ENCODE measurements around the gene RNF2.
A peak's percentile ranks its signal among the peaks of the same experiment; 100 is the strongest.
"Not testable (repeated sequence)": the region's sequence is repeated elsewhere in the genome, so short reads cannot be mapped to it uniquely, and the experiment has no call there.

RNF2 gene

DNA sequence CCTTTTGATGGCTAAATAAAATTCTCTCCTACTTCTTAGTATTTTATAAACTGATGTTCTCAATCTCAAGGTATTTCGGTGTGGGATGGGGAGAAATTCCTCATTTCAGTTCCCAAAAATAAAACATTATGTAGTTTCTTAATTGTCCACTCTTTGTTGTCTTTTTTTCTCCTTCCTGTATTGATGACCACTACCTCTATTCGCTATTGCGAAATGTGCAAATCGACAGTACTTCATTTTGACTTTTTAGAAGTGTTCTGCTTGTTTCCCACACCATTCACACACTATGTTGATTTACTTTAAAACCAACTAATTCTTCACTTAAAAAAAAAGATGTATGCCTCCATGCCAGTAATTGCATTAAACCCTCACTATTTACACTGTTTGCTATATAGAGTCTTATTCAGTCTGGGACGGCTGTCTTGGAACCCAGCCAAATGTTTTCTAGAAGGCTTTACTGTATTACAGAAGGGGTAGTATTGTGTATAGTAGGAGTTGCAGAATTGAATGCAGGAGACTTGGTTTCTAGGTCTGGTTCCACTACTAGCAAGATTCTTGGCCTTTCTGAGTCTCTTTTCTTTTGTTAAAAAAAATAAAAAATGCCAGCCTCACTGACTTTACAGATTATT, 5.6 kb downstream of the RNF2 start:
- no peak for DNase-seq (ENCODE audit: low read depth)

DNA sequence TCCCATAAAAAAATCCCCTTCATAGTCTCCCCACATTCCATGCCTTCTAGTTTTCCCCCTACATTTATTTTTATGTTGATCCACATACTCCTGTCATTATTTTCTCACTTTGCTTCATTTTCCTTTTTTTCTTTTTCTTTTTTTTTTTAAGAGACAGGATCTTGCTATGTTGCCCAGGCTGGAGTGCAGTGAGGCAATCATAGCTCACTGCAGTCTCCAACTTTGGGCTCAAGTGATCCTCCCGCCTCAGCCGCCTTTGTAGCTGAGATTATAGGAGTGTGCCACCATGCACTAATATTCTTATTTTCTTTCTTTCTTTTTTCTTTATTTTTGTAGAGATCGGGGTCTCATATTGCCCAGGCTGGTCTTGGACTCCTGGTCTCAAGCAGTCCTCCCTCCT, 7.8 kb downstream of the RNF2 start:
- DNase-seq (ENCODE audit: low read depth) = no peak

DNA sequence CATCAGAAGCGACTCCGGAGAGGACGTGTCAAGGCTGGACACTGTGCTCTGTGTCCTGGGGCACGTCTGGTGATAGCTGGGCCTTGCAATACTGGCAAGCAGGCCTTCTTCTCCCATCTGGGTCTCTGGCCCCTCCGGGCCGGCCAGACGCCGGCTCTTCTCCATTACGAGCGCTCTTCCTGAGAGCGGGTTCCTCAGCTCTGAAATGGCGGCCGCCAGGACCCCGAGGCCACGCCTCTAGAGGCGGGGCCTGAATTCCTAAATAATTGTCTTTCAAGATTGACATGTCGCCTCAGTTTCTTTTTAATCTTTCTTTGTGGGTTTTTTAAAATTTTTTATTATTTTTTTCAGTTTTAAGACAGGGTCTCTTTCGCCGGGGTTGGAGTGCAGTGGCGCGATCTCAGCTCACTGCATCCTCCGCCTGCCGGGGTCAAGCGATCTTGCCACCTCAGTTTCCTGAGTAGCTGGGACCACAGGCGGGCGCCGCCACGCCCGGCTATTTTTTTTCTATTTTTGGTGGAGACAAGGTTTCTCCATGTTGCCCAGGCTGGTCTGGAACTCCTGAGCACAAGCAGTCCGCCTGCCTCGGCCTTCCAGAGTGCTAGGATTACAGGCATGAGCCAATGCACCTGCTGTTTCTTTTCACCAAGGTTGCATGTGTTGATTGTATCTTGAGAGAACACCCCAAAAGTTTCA, 9.2 kb downstream of the RNF2 start:
- no peak for DNase-seq (ENCODE audit: low read depth)

DNA sequence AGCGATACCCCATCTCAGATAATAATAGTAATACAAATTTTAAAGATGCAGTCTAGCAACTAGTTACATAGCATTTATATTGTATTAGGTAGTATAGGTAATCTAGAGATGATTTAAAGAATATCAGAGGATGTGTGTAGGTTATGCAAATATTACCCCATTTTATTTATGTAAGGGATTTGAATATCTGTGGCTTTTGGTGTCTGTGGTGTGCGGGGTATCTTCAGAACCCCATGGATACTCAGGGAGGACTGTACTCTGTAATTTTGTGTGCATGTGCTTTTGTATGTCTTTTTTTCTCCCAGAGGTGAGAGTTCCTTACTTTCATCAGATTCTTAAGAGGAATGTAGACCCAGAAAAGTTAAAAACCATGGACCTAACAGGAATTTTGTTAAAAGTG, 12.8 kb downstream of the RNF2 start:
- no peak for DNase-seq (ENCODE audit: low read depth)

DNA sequence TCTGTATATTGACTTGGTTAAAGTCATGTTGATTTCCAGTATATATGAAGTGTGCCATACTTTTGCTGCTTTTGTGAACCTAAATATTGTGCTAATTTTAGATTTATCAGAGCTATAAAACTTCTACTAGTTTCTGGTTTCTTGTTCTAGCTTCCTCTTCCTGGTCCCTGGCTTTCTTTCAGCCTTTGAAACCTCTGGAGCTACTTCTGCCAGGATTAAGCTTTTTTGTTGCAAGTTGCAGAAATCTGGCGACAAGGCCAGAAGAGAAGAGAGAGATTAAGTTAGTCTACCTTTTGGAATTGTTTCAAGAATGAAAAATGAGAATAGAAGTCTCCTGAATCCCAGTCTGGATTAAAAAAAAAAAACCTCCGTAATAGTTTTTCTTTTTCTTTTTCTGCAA, 13.5 kb downstream of the RNF2 start:
- DNase-seq (ENCODE audit: low read depth) = no peak

DNA sequence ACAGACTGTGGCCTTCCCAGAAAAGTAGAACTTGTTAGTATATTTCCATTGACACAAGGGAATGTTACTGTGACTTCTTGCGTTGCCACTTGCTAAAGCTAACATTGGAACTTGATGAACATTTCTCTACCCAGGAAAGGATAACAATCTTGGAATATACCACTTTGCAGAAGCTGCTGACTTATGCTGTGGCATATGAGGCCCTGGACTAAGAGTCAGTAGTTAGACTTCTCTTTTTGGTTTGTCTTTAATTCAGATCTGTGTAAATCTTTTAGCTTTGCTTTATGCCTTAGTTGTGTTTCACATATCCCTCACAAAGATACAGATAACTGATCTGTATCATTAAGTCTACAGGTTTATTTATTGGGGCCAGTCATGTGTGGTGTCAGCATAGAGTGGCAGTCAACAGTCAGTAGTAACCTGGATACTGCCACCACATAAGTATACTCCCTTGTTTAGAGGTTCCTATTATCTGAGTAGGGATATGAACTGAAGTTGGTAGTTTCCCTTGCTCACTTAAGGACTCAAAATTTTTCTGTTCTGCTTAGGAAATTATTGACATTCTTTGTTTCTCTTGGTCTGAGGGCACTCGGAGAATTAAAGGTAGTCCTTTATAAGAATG, 14.7 kb downstream of the RNF2 start:
- no peak for DNase-seq (ENCODE audit: low read depth)

DNA sequence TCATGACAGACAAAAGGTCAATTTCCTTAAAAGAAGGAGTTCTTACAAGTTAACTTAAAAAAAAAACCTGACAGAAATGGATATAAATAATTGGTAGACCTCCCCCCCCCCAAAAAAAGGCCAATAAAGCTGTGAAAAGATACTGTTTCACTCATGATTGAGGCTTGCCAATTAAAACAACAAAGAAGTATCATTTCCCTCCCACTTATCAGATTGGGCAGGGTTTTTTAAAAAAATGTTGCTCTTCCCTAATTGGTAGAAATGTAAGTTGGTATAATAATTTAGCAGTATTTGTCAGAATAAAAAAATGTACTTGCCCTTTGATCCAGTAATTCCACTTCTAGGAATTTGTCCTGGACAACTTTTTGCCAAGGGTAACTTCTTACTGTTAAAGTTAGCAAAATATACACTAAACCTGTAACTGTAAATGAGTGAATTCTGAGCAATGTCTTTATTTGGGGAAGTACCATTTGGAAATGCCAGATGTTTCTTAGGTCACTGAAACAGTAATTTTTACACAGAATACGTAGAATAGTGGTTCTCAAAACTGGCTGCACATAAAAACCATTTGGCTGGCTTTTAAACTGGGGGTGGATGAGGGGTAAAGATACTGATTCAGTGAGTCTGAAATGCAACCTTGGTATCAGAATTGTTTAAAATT, 17.5 kb downstream of the RNF2 start:
- peak; percentile 14 for DNase-seq (ENCODE audit: low read depth)

DNA sequence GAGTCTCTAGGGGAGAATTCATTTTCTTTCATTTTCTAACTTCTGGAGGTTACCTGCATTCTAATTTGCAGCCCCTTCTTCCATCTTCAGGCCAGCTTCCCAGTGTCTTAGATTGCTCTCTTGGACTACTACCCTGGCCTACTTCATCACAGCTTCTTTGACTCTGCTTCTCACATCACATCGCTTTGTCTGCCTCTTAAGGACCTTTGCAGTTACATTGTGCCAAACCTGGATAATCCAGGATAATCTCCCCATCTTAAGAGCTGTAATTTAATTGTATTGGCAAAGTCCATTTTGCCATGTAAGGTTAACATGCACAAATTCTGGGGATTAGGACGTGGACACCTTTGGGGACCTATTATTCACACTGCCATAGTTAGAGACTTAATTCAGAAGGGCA, 18.4 kb downstream of the RNF2 start:
- no peak for DNase-seq (ENCODE audit: low read depth)

DNA sequence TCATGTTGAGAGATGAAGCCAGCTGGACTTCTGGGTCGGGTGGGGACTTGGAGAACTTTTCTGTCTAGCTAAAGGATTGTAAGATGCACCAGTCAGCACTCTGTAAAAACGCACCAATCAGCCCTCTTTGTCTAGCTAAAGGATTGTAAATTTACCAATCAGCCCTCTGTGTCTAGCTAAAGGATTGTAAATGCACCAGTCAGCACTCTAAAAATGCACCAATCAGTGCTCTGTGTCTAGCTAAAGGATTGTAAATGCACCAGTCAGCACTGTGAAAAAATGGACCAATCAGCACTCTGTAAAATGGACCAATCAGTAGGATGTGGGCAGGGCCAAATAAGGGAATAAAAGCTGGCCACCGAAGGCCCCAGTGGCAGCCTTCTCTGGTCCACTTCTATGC, 19.6 kb downstream of the RNF2 start:
- DNase-seq (ENCODE audit: low read depth) = not testable (repeated sequence)

DNA sequence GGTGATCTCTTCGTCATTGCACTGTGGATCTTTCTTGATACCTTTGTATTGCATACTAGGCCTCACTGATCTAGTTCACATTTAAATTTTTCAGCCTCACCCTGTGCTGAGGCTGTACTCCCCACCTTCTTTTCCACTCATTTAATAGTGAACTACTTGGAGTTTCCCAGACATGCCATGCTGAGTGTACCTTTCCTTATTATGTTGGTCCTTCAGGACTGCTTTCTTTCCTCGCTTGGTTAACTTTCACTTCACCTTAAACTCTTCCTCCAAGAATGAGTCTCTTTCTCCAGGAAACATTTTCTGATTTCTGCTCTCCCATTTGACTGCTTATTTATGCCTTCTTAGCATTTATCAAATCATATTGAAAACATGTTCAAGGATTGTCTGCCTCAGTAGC, 20.8 kb downstream of the RNF2 start:
- DNase-seq (ENCODE audit: low read depth) = no peak

DNA sequence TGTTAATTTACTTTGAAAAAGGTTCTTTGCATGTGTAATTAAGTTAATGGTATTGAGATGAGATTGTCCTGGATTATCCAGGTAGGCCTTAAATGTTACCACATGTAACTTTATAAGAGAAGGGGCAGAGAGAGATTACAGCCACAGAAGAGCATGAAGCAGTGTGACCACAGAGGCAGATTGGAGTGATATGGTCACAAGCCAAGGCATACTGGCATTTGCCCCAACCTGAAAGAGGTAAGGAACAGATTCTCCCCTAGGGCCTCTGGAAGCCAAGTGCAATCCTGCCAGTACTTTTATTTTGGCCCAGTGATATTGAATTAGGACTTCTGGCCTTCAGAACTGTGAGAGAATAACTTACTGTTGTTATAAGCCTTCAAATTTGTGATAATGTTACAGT, 23.0 kb downstream of the RNF2 start:
- no peak for DNase-seq (ENCODE audit: low read depth)

DNA sequence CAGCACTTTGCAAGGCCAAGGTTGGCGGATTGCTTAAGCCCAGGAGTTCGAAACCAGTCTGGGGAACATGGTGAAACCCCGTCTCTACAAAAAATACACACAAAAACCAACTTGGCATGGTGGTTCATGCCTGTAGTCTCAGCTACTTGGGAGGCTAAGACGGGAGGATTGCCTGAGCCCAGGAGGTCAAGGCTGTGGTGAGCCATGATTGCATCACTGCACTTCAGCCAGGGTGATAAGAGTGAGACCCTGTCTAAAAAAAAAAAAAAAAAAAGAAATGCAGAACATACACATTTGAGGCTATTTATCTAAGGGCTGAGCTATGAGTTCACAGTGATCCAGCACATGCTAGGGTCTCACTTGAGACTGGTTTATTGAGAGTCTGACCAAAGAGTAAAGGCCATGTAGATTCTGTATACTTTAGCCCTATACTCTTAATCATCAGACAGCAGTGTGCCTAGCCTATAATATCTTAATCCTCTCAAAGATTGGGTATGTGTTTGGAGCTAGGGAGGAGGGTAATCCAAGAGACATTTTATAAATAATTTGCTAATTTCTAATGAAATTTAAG, 23.9 kb downstream of the RNF2 start:
- DNase-seq (ENCODE audit: low read depth) = no peak

DNA sequence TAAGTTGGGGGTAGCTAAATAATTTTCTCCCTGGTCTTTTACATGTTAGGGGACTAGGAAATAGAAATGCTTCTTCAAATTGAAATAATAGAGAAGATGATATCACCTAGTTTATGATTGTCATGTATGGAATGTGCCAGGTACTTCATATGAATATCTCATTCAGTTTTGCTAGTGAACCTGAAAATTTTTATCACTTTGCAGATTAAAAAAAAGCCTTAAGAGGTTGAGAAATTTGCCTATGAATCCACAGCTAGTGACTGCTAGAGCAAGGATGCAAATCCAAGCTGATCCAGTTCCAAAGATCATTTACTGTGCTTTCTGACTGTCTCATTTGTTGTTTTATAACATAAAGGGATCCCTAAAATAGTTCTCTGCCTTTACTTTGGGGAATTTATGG, 24.7 kb downstream of the RNF2 start:
- DNase-seq (ENCODE audit: low read depth) = no peak

DNA sequence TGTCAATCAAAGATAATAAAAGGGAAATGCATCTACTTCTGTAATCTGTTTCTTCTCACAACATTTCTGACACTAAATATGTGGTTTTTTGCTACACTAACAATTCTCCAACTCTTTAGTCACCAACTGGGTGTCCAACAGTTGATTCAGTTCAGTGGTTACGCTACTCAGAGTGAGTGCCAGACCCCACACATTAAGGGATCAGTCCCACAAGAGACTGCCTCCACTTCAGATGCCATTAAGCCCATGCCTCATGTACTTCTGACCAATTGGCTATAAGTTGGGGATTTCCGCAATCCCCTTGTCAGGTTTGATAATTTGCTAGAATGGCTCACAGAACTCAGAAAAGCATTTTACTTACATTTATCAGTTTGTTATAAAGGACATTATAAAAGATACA, 28.4 kb downstream of the RNF2 start:
- DNase-seq (ENCODE audit: low read depth) = no peak

DNA sequence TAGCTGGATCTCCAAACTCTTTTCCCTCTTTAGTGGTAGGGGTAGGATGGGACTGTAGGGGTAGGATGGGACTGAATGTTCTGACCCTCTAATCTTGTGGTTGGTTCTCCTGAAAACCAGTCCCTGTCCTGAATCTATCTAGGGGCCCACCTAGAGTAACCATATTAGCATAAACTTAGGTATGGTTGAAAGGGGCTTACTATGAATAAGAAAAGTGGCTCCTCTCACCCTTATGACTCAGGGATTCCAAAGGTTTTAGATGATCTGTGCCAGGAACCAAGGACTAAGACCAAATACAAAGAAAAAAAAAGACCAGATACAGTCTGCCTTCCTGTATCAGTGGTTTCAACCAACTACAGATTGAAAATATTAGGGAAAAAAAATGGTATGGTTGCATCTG, 28.9 kb downstream of the RNF2 start:
- DNase-seq (ENCODE audit: low read depth) = peak; percentile 19

DNA sequence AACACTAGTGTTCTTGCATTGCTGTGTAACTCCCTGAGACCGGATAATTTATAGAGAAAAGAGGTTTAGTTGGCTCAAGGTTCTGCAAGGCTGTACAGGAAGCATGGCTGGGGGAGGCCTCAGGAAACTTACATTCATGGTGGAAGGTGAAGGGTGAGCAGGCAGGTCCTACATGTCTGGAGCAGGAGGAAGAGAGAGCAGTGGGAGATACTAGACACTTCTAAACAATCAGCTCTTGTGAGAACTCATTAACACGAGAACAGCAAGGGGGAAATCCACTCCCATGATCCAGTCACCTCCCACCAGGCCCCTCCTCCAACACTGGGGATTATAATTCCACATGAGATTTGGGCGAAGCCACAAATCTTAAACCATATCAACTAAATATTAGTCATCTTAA, 30.1 kb downstream of the RNF2 start:
- DNase-seq (ENCODE audit: low read depth) = no peak

DNA sequence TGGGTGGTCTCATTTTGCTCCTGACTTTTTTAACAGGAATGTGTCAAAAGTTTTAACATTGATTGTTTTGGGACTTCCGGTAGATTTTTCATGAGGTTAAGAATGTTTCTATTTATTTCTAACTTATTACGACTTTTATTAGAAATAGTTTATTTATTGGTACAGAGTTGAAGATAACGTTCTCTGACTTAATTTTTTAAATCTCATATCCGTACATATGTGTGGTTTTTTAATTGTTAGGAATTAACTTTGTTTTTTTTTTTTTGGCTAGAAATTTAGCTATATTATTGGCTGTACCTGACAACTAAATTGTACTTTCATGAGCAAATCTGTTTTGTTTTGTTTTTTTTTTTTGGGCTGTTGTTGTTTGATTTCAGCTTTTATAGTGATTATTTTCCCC, 32.0 kb downstream of the RNF2 start:
- no peak for DNase-seq (ENCODE audit: low read depth)

DNA sequence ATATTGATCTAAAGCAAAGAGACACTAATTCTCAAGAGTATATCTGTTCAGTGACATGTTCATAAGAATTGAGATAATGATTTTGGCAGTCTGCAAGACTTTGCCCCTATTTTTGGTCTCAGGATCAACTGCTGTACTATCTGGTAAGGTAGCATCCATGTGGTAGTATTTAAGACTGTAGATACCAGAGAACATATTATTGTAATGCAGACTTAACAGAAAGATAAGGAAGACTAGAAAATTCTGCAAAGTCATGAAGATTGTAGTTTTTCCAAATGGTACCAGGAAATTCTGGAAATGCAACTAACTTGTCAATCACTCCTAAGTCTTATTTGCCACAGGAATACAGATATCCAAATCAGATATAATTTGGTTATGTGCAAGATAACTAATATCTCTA, 35.1 kb downstream of the RNF2 start:
- no peak for DNase-seq (ENCODE audit: low read depth)

DNA sequence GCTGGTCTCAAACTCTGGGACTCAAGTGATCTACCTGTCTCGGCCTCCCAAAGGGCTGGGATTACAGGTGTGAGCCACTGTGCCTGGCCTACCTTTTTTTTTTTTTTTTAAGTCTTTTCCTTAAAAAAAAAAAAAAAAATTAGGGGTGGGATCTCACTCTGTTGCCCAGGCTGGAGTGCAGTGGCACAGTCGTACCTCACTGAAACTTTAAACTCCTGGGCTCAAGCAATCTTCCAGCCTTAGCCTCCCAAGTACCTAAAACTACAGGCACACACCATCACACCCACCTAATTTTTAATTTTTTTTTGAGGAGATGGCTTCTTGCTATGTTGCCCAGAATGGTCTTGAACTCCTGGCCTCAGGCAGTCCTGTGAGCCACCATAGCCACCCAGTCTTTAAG, 38.5 kb downstream of the RNF2 start:
- DNase-seq (ENCODE audit: low read depth) = no peak

DNA sequence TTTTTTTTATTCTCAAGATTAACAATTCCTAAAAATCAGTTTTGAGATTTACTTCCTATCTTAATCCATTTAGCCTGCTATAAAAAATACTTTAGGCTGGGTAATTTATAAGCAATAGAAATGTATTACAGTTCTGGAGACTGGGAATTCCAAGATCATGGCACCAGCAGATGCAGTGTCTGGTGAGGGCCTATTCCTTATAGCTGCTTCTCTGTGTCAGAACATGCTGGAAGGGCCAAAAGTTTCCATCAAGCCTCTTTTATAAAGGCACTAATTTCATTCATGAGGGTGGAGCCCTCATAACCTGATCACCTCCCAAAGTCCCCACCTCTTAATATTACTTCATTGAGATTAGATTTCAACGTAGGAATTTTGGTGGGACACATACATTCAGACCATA, 41.7 kb downstream of the RNF2 start:
- no peak for DNase-seq (ENCODE audit: low read depth)

DNA sequence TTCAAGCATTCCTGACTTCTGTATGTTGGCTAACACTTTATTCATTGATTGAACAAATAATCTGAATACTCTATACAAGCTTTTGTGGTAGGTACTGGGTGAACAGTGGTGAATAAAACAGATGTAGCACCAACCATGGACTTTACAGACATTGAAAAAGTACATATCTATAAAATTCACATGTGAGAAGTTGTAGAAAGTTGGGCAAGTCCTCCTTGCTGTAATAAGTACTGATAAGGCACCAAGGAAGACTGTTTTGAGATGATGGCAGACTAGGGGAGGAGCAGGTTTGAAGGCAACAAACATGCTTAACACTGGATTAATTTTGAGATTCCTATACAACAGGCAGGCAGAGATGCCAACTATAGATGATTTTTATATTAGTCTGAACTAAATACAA, 42.4 kb downstream of the RNF2 start:
- DNase-seq (ENCODE audit: low read depth) = no peak

DNA sequence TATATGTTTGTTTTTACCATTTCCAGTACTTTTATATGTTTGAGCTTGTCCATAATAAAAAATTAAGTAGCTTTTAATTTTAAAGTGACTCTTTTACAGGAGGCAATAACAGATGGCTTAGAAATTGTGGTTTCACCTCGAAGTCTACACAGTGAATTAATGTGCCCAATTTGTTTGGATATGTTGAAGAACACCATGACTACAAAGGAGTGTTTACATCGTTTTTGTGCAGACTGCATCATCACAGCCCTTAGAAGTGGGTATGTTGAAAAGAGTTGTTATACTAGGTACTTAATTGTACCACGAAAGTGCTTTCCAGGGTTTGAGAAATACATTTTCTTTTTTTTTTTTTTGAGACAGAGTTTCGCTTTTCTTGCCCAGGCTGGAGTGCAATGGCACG, 46.1 kb downstream of the RNF2 start:
- no peak for DNase-seq (ENCODE audit: low read depth)

DNA sequence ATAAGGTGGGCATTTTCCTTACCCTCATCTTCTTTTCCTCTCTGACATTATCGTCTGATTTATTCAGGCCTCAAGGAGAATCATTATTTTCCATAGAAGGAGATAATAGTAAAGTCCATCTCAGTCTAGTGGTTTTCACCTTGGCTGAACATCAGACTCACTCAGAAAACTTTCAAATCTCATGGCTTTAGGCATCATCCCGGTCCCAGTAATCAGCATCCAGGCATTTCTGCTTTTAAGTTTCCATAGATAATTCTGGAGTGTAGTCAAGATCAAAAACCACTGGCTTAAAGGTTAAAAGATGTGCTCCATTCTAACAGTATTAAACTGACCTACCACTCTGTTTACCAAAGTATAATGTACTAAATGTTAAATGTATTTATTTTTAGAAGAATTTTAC, 49.4 kb downstream of the RNF2 start:
- DNase-seq (ENCODE audit: low read depth) = no peak
